RKO (cell line): ENCODE results near the gene KYNU.
A peak's percentile ranks its signal among the peaks of the same experiment; 100 is the strongest.
"Not testable (repeated sequence)": the region's sequence is repeated elsewhere in the genome, so short reads cannot be mapped to it uniquely, and the experiment has no call there.

ENCODE experiments used
- DNase-seq: peaks from one replicate; pipeline ENCODE4 v3.0.0-alpha.2; 2016; ENCODE audit warnings: low spot score

KYNU gene

DNA sequence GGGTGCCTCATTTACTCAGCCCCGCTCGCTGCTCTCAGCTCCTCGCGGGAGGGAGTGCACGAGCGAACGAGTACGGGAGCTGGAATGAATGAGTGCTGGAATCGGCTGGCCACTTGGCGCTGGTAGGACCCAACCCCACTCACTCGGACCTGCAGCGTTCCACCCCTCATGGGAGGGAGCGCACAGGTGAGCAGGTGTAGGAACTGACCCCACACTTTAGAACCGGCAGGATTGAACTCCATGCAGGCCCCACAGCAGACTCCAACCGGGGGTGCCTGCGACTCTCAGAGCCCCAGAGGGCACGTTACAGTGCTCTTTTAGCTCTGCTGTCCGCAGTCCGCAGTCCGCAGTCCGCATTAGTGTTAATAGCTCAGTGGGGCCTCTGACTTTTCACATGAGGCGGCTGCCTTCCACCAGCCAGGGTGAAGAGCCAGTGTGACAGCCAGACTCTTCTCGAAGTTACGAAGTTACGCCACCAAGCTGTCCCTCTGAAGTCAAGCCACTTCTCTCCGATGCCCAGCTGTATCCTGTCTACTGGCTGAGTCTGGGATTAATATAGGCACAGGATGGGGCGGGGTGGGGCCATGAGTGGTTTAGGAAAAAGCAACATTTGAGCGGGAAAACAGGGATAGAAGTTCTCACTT, 149.1 kb downstream of the KYNU start:
- DNase-seq = no peak

DNA sequence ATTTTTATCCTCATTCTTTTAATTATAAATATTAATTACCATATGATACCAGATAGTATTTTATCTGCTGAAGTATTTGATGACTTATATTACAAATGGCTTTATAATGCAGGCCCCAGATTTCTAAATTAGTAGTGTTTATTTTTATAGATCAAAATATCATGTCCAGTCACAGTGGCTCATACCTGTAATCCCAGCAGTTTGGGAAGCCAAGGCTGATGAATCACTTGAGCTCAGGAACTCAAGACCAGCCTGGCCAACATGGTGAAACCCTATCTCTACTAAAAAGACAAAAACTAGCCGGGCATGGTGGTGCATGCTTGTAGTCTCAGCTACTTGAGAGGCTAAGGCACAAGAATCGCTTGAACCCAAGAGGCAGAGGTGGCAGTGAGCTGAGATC, 151.7 kb downstream of the KYNU start:
- DNase-seq = no peak

DNA sequence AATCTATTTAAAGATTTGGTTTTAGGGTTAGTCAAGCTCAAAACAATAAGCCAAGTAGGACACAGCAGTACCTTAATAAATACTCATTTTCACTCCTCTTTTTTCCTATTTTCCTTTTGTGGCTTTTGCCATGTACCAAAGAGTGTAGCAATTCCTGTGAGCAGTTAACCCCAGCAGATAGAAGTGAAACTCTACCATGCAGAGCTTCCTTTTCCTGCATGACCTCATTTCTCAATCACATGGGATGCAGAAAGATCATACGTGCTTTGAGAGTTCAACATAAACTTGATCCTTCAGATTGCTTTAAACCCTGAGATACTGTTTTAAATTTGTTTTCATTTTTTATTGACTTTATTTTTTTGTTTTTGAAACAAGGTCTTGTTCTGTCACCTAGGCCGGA, 152.7 kb downstream of the KYNU start:
- DNase-seq = no peak

DNA sequence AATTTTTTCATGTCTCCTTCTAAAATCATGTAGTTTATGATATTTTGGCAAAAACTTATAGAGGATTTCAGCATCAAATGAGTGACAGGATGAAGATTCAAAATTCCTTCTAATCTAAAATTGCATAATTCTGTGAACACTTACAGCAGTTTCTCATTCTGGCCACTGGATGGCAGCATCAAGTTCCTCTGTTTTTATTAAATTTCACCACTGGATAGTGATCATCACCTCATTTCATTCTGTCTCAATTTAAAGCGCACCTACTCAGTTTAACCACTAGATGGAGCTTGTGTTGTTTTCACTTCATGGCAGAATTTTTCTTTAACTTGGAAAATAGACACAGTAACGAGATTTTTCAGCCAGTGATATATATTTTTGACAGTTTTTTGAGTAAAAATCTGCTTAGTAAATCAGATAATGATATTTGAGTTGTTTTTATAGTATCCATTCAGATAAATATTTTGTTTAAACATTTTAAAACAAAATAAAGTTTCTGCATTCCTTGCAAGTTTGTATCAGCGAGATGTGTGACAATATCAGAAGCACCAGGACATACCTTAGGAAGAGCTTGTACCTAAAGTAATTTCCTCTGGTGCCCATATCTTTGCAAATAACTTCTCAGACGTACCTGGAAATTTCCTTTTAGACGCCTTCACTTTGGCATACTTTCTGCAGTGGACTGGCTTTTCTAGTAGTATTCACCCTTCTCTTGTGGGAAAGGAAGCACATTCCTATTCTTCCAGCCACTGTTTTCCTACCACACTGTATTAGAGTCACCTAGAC, 157.0 kb downstream of the KYNU start:
- peak; percentile 91 for DNase-seq

DNA sequence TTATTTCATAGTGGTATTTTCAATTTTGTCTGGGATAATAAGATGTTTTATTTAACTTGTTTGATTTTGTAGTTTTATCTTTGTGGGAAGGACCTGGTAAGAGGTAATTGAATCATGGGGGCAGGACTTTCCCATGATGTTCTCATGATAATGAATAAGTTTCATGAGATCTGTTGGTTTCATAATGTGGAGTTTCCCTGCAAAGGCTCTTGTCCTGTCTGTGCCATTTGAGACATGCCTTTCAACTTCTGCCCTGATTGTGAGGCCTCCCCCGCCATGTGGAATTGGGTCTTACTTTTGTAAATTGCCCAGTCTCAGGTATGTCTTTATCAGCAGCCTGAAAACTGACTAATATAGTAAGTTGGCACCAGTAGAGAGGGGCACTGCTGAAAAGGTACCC, 174.0 kb downstream of the KYNU start:
- DNase-seq = no peak

DNA sequence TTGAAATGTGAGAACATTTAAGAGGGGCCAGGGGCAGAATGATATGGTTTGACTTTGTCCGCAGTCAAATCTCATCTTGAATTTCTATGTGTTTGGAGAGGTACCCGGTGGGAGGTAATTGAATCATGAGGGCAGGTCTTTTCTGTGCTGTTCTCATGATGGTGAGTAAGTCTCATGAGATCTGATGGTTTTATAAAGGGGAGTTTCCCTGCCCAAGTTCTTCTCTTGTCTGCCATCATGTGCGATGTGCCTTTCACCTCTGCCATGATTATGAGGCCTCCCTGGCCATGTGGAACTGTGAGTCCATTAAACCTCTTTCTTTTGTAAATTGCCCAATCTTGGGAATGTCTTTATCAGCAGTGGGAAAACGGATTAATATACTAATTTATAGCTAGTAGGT, 176.0 kb downstream of the KYNU start:
- not testable (repeated sequence) for DNase-seq

DNA sequence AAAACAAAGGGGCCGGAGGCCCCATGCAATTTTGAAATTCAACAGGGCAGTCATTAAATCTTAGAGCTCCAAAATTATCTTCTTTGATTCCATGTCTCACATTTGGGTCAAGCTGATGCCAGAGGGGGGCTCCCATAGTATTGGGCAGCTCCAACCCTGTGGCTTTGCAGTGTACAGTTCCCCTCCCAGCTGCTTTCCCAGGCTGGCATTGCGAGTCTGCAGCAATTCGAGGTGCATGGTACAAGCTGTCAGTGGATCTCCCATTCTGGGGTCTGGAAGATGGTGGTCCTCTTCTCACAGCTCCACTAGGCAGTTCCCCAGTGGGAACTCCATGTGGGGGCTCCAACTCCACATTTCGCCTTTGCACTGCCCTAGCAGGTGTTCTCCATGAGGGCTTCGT, 179.1 kb downstream of the KYNU start:
- DNase-seq = no peak

DNA sequence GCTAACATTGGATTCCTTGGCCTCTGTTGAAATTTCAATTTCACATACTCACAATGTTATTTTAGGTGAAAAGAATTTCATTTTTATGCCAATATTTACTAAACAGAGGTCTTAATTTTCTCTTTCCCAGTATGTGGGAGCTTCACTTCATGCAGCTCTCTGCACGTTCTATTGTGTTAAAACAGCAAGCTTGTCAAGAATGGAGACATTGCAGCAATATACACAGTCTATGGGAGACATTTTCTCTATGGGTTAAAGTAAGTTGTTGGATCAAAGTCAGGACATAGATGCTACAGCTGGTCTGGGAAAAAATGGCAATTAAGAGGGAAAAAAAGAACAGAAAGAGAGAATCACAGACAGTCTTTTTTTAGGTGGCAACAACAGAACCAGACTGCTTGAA, 181.4 kb downstream of the KYNU start:
- DNase-seq = no peak

DNA sequence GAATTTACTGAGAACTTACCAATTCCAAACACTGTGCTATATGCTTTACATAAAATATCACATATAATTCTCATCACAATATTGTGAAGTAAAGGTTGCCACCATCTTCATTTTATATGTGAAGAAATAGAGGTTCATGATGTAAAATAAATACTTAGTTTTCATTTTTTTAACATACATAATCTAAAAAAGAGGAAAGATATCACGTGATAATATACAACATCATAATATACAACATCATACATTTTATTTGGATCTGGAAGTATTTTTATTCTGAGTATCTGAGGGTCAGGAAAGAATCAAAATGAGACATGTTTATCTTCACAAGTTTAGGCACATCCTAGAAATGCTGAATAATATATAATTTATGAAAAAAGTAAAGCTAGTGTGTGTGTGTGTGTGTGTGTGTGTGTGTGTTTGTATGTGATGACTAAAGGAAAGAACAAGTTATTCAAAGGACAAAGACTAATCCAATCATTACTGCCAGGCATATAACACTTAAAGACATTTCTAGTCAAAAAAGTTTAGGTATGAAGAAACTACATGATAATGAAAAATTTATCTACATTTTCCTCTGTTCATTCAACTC, 186.2 kb downstream of the KYNU start:
- DNase-seq = no peak

DNA sequence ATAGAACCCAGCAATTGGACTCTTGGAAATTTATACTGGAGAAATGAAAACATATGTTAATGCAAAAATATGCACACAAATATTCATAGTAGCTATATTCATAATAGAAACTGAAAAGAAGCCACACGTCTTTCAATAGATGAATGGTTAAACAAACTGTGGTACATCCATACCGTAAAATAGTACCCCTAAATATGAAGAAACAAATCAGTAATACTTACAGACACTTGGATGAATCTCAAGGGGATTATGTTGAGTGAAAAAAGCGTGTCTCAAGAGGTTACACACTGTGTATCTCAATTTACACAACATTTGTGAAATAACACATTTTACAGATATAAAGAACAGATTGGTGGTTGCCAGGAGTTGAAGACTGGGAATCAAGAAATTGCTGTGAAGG, 190.6 kb downstream of the KYNU start:
- DNase-seq = no peak

DNA sequence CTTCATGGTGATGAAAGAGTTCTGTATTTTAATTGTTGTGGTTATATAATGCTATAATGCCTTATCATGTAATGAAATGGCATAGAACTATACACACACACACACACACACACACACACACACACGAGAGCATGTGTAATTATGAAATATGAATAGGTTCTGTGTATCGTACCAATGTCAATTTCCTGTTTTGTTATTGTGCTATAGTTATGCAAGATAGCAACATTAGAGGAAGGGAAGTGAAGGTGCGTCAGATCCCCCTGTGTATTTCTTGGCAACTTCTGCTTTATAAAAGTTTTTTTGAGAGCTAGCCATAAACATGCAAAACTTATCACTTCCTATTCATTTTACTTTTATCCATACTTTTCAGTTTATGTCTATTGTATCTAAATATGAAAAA, 191.0 kb downstream of the KYNU start:
- DNase-seq = no peak

DNA sequence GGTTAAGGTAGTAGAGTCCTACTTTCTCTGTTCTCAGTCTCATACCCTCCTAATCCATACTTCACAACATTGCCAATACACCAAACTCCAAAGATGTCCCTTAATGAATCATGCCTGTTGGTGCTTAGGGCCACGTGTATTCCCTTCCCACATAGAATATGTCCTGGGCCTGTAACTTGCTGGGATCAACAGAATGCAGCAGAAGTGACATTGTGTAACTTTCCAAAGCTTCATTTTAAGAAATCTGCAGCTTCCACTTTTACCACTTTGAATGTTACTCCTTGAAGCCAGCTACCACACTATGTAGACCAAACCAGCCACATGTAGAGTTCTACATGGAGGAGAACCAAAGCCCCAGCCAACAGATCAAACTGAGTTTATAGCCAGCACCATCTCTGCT, 193.2 kb downstream of the KYNU start:
- no peak for DNase-seq

DNA sequence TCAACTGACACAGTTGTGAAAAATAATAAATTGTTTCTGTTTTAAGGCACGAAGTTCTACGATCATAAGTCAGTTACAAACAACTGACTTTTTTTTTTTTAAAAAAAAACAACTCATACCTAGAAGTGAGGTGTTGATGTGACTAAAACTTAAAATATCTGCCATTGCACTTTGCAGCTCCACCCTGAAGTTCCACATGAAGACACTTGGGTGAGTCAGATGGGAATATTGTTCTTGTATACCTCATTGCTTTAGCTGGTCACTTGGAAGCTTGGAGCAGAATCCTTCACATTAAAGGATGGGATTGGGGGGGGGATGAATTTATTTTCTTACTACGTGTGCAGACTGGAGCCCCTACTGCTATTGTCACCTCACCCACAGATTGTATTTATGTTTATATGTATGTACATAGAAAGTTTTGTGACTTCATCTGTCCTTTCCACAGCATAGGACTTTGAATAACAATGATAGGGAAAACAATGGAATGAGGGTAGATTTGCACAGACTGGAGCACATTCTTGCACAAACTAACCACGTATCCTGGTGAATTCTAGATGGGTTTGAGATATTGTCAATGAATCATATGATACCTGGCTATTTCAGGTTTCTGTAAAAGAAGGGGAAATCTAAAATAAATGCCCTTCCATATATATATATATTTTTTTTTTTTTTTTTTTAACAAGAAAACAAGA, 193.9 kb downstream of the KYNU start:
- peak; percentile 21 for DNase-seq

DNA sequence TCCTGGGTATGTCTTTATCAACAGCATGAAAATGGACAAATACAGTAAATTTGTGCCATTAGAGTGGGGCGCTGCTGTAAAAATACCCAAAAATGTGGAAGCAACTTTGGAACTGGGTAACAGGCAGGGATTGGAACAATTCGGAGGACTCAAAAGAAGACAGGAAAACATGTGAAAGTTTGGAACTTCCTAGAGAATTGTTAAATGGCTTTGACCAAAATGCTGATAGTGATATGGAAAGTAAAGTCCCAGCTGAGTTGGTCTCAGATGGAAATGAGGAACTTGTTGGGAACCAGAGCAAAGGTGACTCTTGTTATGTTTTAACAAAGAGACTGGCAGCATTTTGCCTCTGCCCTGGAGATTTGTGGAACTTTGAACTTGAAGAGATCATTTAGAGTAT, 197.4 kb downstream of the KYNU start:
- DNase-seq = not testable (repeated sequence)

DNA sequence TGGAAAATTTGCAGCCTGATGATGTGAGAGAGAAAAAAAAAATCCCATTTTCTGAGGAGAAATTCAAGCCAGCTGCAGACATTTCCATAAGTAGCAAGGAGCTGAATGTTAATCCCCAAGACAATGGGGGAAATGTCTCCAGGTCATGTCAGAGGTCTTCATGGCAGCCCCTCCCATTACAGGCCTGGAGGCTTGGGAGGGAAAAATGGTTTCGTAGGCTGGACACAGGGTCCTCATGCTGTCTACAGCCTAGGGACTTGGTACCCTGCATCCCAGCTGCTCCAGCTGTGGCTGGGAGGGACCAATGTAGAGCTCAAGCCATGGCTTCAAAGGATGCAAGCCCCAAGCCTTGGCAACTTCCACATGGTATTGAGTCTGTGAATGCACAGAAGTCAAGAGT, 198.2 kb downstream of the KYNU start:
- DNase-seq = no peak

DNA sequence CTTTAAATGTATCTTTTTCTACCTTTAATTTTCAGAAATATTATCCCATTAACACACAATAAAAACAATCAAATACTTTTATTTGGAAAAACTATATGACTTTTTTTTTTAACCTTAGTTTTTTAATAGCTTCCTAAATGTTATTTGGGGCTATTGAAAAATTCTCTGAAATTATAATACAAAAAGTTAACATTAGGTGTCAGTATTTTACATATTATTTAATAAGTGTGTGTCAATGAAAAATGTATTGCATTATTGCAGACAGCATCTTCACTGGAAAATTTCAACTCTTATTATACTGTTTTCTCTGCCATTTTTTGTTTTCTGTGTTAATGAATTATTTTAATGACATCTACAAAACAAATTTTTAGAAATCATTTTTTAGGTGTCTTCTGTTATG, 200.6 kb downstream of the KYNU start:
- DNase-seq = peak; percentile 13

DNA sequence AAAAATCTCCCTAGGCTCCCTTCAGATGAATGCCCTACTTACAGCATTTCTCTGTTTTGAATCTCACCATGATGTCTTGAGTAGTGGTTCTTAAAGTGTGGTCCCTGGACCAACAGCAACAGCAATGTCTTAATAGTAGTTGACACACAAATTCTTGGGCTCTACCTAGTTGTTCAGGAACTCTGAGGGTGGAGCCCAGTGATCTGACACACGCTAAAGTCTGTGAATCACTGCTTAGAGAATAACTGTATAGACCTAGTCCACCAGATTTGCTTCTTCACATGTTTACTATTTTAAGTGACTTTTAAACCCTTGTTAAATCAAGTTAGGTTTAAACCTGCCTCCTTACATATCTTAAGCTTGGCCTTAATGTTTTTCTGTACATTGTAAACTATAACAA, 204.2 kb downstream of the KYNU start:
- DNase-seq = no peak

DNA sequence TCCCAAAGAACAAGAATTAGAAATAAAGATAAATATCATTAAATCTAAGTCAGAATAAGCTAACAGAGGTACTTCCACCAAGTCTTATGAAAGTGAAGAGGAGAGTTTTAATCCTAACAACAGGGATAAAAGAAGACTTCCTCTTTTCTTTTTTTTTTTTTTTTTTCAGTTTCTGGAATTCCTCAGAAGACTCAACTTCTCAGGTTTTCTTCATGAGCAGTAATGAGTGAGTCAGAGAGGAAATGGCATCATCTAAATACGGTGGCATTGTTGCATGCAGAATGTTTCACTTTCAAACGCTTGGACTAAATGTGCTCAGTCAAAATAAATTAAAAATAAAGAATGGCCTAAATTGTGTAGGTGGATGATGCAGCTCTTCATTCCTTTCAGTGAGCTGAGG, 206.2 kb downstream of the KYNU start:
- DNase-seq = peak; percentile 86

DNA sequence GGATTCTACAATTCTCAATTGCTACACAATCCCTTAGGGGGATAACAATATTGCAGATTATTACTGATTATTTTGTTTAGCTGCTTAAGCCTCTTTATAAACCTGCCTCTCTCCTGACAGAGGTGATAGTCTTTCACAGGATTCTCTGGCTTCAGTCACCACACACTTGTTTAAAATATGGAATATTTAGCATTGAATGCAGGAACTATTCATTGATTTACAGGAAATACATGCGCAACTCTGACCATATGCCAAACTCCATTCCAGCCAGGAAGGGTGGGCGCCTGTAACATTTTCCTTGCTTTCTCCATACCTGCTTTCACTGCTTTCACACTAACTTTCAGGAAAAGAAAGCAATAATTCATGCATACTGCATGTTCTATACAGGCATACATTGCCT, 207.0 kb downstream of the KYNU start:
- no peak for DNase-seq

DNA sequence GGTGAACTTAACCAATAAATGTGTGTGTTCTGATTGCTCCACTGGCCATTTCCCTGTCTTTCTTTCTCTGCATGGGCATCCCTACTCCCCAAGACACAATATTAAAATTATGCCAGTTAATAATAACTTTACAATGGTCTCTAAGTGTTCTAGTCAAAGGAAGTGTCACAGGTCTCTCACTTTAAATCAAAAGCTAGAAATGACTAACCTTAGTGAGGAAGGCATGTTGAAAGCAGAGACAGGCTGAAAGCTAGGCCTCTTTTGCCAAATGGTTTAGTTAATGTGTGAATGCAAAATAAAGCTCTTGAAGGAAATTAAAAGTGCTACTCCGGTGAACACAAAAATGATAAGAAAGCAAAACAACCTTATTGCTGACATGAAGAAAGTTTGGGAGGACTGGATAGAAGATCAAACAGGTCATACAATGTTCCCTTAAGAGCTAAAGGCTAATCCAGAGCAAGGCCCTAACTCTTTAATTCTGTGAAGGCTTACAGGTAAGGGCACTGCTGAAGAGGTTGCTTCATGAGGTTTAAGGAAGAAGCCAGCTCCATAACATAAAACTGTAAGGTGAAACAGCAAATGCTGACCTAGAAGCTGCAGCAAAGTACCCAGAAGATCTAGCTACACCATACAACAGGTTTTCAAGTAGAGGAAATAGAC, 207.8 kb downstream of the KYNU start:
- no peak for DNase-seq

DNA sequence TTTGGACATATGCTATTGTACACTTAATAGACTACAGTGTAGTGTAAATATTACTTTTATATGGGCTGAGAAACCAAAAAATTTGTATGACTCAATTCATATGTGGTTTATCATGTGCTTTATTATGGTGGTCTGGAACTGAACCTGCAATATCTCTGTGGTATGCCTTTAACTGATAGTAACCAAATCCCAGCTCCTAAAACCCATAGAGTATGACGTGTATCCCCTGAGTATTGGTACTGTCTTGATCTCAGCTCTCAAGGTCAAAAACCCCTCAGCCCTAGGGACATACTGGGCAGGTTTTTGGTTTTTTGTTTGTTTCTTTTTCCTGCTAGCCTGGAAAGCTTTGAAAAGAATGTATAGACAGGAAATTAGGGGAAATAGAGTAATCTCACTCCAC, 209.6 kb downstream of the KYNU start:
- DNase-seq = no peak

DNA sequence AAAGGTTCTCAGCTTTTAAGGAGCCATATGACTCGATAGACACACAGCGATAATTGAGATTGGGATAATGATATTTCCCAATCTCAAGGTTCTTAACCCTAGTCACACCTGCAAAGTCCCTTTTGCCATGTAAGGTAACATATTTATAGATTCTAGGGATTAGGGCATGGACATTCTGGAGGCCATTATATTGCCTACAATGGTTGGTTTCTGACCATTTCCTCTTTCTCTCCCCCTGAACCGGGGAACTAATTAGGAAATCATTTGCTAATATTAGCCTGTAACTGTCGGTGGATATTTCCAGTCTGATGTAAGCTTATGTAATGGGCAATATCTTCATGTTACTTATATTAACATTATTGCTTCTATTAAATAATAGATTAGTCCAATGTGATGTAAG, 210.9 kb downstream of the KYNU start:
- no peak for DNase-seq
